GM18951 (cell line): ENCODE data around the gene GRN.
"Not testable (repeated sequence)": the region's sequence is repeated elsewhere in the genome, so short reads cannot be mapped to it uniquely, and the experiment has no call there.

ENCODE experiments used
- POLR2A ChIP-seq: IDR thresholded peaks from 4 replicates; pipeline ENCODE4 v1.6.1; 2011; ENCODE audit warnings: mild to moderate bottlenecking; ENCODE audit not compliant: insufficient read length, insufficient read depth; ENCODE audit errors: extremely low read depth
- in situ Hi-C: fragments of 300-500 bp; cut with MboI; formaldehyde crosslinking; loops from one replicate; pipeline ENCODE4 v1.12.0; 2022; ENCODE audit warnings: low sequenced_read_pairs, mixed read lengths, inconsistent platforms; ENCODE audit not compliant: unreplicated experiment

The GRN gene

DNA sequence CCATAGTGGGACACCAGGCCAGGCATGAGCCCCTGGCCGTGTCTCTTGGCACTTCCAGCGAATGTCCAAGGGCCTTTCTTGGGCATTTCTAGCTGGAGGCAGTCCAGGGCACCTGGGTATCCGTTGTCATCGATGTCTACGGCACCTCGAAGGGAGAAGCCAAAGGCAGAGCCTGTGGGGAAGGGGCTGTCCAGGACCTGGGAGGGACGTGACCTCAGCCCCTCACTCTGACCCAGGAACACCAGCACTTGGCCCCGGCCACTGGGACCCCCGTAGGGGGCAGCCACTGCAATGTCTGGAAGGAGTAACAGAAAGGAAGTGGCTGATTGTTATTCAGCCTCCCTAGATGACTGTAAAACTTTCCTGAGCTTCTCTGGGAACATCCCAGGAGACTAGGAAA, 35.7 kb downstream of the GRN start:
- in situ Hi-C loops, result no loop called here
- no peak for TF ChIP-seq POLR2A

DNA sequence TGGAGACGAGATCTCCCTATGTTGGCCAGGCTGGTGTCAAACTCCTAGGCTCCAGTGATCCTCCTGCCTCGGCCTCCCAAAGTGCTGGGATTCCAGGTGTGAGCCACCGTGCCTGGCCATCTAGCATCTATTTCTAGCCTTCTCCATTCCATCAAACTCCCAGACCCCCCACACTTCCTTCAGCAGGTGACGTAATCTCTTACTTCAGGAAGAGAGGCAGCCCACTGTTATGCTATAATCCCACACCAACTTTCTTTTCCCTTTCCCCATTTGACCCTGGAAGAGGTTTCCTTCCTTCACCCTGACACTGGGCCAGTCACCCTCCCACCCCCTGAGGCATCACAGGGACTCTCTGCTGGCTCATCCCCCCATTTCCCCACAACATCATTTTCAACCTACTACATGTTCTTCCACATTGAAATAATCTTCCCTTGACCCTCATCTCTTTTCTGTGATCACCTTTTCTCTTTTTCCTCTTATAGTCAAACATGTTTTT, 36.8 kb downstream of the GRN start:
- in situ Hi-C loops, result no loop called here
- no peak for TF ChIP-seq POLR2A

DNA sequence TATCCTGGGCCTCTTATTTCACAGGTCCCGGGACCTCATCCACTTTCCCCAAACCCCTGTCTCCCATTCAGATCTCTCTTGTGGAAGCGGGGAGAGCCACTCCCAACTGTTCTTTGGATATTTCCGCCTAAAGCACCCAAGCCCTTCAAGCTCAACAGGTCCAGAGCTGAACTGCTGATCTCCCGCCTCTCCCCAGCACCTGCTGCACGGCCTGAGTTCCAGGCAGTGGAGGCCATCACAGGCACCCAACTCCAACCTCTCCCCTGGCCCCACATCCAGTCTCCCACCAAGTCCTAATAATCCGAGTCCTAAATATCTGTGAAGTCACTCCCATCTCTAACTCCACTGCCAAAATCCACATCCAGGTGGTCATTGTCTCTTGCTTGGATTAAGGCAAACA, 37.8 kb downstream of the GRN start:
- in situ Hi-C loops, result no loop called here
- TF ChIP-seq POLR2A, result no peak

DNA sequence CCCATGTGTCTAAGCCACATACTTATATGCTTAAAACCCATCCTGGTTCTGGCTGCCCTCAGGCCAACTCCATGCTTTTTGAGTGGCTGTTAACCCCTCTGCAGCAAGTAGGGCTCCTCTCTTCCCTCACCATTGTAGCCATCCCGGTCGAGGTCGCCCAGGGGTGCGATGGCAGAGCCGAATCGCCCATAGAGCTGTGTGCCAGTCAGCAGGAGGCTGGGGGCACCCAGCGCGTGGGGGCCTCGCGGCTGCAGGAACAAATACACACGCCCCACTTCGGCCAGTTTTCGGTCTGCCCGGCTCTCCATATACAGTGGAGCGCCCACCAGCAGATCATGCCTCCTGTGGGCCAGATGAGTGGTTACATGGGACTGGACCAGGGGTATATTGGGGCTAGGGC, 38.3 kb downstream of the GRN start:
- no peak for TF ChIP-seq POLR2A
- in situ Hi-C loops, result no loop called here

DNA sequence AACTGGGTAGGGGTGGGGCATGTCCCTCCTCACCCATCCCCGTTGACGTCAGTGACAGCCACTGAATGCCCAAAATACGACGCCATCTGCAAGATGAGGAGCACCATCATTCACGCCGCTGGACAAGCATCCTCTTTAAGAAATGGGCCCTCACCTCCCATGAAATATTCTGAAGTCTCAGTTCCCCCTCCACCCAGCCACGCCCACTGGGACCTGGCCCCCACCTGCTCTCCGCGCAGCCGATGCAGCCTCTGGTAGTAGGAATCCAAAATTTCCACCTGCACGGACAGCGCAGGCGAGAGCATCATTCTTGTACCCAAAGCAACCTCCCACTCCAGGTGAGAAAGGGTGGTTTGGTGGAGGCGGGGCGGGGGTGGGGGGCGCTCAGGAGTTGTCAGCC, 38.8 kb downstream of the GRN start:
- no peak for TF ChIP-seq POLR2A
- in situ Hi-C loops, result no loop called here

DNA sequence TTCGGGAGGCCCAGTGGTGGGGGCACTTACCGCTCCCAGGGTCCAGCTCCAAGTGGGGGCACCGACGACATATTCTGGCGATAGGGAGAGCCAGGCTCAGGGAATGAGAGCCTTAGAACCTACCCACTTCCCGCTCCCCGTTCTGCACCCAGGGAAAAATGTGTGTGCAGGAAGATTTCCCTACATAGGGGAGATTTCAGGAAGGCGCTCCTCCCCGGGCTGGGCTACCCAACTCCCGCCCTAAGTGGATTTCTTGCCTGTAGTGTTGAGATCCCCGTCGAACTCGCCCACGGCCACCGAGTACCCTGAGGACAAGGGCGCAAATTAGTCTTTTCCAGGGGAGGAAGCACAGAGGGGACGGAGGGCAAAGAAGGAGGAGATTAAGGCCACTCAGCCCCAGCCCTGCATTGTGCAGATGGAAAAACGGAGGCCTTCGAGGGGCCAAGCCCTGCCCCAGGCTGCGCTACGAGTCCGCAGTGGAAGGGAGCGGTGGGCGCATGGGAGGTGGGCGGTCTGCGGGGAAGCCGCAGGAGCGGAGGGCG, 39.2 kb downstream of the GRN start:
- in situ Hi-C loops, result no loop called here
- no peak for TF ChIP-seq POLR2A

DNA sequence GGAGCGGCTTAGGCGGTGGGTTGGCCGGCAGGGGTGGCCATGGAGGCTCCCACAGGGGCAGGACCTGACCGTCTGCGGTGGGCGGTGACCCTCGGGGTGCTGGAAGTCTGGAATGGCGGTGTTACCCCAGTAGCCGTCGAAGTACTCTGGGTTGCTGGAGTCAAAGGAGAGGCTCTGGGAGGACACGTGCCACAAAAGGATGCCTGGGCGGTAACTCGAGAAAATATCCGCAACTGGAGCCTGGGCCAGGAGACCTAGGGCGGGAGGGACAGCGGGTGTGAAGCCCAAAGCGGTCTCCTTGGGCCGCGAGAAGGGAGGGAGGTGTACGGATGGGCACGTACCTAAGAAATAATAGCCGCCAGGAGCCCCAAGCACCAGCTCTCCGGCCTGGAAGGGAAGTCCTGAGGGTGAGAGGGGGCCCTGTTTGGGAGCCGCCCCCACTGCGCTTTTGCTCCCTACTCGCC, 39.8 kb downstream of the GRN start:
- no peak for TF ChIP-seq POLR2A
- in situ Hi-C loops, result no loop called here

DNA sequence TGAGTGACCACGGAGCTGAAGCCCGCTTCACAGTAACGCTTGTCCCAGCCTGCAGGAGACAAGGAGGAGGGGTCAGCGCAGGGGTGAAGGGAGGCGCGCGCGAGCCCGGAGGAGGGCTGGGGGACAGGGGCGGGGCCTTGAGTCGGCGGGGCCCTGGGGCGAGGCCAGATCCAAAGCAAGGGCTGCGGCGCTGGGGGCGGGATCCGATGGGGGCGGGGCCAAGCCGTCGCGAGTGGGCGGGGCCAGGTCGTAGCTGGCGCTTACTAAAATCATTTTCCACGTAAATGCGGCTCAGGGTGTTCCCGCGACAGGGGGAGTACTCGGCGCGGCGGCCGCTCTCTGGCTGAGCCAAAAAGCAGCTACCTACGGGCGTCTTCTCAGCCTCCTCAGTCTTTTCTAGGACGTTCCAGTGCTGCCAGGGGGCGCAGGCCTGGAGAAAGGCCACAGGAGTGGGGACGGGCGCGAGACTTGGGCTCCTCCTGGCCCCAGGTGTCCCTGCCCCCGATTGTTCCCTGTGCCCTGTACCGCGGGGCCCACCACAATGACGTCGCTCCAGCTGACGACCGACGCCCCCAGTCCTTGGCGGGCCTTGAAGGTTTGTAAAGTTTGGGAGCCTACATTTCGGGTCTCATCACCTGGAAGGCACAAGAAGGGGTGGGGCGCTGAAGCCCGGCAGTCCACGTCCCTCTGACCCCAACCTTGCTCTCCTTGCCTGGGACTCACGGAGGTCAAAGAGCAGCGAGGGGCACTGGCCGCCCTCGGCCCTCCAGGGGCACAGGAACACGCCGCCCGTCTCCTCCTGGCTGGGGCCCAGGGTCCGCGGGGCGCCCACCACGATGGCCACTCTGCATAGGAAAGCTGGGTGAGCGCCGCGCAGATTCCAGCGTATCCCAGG, 40.4 kb downstream of the GRN start:
- in situ Hi-C loops, result no loop called here
- TF ChIP-seq POLR2A, result no peak

DNA sequence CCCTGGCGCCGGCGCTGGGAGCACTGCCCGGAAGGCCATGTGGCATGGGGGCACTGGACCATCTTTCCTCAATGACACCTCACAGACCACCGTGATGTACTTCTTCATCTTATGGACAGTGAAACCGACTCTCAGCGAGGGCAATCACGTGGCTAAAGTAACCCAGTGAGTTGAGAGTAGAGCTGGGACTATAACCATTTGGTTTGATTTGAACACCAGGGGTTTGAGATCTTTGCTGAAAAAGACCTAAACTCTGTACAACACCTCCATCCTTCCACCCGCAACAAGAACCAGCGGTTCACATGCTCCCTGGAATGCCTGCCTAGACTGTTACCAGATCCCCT, 41.1 kb downstream of the GRN start:
- no peak for TF ChIP-seq POLR2A
- in situ Hi-C loops, result no loop called here

DNA sequence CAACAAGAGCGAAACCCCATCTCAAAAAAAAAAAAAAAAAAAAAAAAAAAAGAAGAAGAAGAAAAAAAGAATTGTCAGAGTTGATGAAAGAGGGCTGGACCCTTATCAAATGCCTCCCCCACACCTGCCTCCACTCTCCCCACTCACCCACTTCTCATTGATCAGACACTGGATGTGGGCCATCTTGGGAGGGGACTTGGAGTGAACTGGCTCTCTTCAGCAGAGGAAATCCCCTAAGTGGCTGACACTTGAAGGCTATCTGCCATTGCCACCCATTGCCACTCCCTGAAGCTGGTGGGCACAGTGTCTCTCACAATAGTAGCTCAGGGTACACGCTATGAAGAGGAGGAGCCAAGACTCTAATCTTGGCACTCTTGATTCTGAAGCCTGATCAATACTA, 42.7 kb downstream of the GRN start:
- in situ Hi-C loops, result no loop called here
- no peak for TF ChIP-seq POLR2A

DNA sequence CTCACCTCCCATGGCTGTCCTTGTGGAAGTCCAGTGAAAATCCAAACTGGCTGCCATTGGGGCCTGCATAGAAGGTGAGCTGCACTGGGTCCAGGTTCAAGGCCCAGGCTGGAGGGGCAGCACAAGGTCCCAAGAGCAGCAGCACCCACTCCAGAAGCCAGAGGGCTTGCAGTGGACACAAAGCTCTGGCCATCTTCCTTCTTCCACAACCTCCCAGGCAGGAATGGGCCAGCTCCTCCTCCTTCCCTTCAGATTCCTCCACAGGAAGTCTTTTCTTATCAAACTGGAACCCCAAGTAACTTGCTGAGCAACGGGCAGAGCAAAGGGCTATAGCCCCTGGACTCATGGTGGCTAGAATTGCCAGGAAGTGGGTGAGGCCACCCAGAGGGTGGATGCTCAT, 44.2 kb downstream of the GRN start, which contains the start of gene ITGA2B:
ITGA2B (minus strand) TSS at position 369 of the 400 bp plus-strand sequence; CDS start at position 193, 176 bp downstream.
- no peak for TF ChIP-seq POLR2A
- in situ Hi-C loops, result no loop called here

DNA sequence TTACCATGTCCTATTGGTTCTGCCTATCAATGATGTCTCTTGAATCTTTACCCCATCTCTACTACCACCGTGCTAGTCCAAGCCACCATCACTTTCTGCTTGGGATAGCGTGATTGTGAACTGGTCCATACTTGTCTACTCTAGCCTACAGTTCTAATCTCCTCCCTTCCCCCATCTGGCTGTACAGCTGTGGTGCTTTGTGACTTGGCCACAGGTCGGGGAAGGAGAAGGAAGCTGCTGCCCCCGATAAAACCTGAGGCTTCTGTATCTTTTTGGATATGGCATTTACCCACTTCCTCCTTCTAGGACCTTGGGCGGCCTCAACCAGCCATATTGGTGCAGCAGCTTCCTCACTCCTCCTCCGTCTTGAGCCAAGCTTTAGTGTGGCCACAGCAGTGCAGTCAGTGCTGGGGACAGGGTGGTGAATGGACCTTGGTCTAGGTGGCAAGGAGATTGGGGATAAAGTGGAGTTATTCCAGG, 44.7 kb downstream of the GRN start:
- in situ Hi-C loops, result no loop called here
- no peak for TF ChIP-seq POLR2A

DNA sequence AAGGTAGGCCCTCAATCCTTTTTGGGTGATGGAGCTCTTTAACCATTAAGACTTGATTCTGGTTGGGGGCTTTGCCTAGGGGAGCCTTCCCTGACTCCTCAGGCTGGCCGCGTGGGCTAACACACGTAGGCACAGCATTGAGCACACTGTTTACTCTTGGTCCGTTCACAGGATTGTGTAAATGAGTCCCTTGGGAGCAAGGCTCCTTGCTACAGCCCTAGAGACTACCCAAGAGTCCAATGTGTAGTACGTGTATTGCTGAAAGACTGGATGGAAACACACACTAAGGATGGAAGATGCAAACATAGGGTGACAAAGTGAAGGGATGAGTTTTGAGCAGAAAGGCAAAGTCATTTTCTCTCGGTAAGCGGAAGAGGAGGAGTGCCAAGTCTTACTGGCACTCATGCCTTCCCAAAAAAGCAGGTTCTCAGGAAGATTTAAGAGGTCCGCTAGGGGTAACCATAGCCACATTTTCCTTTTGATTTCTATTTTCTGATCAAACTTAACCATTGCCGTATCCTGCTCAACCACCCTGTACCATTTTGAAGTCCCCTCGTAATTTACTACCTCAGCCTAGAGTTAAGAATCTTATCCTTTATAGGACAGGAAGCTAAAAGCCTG, 45.3 kb downstream of the GRN start:
- no peak for TF ChIP-seq POLR2A
- in situ Hi-C loops, result no loop called here

DNA sequence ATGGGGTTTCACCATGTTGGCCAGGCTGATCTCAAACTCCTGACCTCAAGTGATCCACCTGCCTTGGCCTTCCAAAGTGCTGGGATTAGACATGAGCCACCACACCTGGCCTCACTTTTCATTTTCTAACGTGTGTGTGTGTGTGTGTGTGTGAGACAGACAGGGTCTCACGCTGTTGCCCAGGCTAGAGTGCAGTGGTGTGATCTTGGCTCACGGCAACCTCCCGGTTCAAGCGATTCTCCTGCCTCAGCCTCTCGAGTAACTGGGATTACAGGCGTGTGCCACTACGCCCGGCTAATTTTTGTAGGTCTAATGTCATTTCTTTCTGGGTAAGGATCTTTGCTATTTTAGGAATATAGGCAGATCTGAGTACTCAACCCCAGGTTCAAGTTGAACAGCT, 49.0 kb downstream of the GRN start:
- in situ Hi-C loops, result not testable (repeated sequence)
